ENCODE data around the gene DHRS13.

The DHRS13 gene

DNA sequence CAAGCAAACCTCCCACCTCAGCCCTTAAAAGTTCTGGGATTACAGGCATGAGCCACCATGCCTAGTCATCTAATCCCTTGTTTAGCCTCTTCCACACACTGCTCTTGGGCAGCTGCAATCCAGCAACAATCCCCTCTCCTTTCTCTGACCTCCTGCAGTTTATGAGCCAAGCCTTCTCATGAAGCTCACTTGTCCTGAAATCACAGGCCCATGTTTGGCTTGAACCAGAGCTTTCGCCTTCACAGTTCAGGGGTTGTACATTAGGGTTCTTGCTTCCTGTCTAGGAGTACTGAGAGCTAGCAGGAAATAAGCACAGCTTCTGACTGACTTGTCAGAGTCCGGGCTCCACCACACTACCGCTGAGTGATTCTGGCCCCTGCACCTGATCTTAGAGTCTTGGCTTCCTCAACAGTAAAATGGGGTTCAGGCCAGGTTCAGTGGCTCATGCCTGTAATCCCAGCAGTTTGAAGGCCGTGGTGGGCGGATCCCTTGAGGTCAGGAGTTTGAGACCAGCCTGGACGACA, 31.8 kb downstream of the DHRS13 start:
- H3K14ac ChIP-seq (ENCODE audit: low read length): no peak overlapping the region
- no CpG with 5 or more reads among the region's 6 CpGs for WGBS (ENCODE audit: extremely low coverage, insufficient coverage, insufficient read length)
- H3K4me3 ChIP-seq (ENCODE audit: low read depth, low read length): no peak overlapping the region
- H3K4ac ChIP-seq (ENCODE audit: low read depth, low read length): no peak overlapping the region
- DNase-seq: no peak
- no peaks in the 10 kb centered on the region for H3K79me2 ChIP-seq (ENCODE audit: control insufficient read depth, insufficient read depth, low read length, poor library complexity)
- H2AK5ac ChIP-seq (ENCODE audit: low read length): no peak overlapping the region
- no peak overlapping the region for H4K91ac ChIP-seq (ENCODE audit: low read depth, low read length)
- no peaks in the 10 kb centered on the region for H3K9me3 ChIP-seq (ENCODE audit: insufficient read depth, low read depth, low read length)
- no peak overlapping the region for H3K18ac ChIP-seq (ENCODE audit: low read length)
- no peak overlapping the region for H2BK12ac ChIP-seq (ENCODE audit: low read length)
- H4K12ac ChIP-seq (ENCODE audit: low read depth, low read length): no peak overlapping the region
- no peak overlapping the region for H3K27ac ChIP-seq (ENCODE audit: low read depth, low read length)
- no peak overlapping the region for H2BK120ac ChIP-seq (ENCODE audit: insufficient read depth, low read length, poor library complexity)
- H3K4me1 ChIP-seq (ENCODE audit: control insufficient read depth in 1 of 2, insufficient read depth in 2 of 2, low read length in 2 of 2): no peaks in the 10 kb centered on the region
- H3K79me1 ChIP-seq (ENCODE audit: low read length): no peaks in the 10 kb centered on the region
- no peaks in the 10 kb centered on the region for H3K36me3 ChIP-seq (ENCODE audit: control insufficient read depth in 1 of 2, insufficient read depth in 2 of 2, low read length in 2 of 2)
- H3K4me2 ChIP-seq (ENCODE audit: low read length): no peak overlapping the region
- H3K27me3 ChIP-seq (ENCODE audit: insufficient read depth, low read length): no peaks in the 10 kb centered on the region
- H2AFZ ChIP-seq (ENCODE audit: insufficient read depth, low read length, poor library complexity): no peak overlapping the region
- H3K23ac ChIP-seq (ENCODE audit: low read length): no peak overlapping the region
- H2BK5ac ChIP-seq (ENCODE audit: low read depth, low read length, poor library complexity): no peak overlapping the region
- H4K8ac ChIP-seq (ENCODE audit: low read depth, low read length): no peak overlapping the region
- peak overlapping the region; percentile 11 for H3K9ac ChIP-seq (ENCODE audit: low read length)

DNA sequence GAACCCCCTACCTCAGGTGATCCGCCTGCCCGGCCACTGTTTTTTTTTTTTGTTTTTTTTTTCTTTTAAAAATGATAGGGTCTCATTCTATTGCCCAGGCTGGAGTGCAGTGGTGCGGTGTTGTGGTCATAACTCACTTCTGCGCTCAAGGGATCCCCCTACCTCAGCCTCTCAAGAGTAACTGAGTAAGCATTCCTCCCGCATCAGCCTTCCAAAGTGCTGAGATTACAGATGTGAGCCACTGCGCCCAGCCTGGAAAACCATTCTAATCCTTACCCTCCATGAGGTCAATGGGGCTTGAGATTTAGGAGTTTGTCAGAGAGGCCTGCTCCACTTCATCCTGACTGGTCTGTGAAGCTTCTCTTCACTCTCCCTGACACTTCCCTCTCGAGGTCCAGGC, 35.6 kb downstream of the DHRS13 start:
- no peak overlapping the region for H3K27ac ChIP-seq (ENCODE audit: low read depth, low read length)
- H3K36me3 ChIP-seq (ENCODE audit: control insufficient read depth in 1 of 2, insufficient read depth in 2 of 2, low read length in 2 of 2): no peaks in the 10 kb centered on the region
- no peak overlapping the region for H3K18ac ChIP-seq (ENCODE audit: low read length)
- H3K9me3 ChIP-seq (ENCODE audit: insufficient read depth, low read depth, low read length): no peaks in the 10 kb centered on the region
- H2AFZ ChIP-seq (ENCODE audit: insufficient read depth, low read length, poor library complexity): no peak overlapping the region
- H4K91ac ChIP-seq (ENCODE audit: low read depth, low read length): no peak overlapping the region
- H3K27me3 ChIP-seq (ENCODE audit: insufficient read depth, low read length): no peaks in the 10 kb centered on the region
- WGBS (ENCODE audit: extremely low coverage, insufficient coverage, insufficient read length): no CpG with 5 or more reads among the region's 7 CpGs
- no peak overlapping the region for H3K4me3 ChIP-seq (ENCODE audit: low read depth, low read length)
- H3K4me2 ChIP-seq (ENCODE audit: low read length): no peak overlapping the region
- H2BK5ac ChIP-seq (ENCODE audit: low read depth, low read length, poor library complexity): no peak overlapping the region
- H2BK120ac ChIP-seq (ENCODE audit: insufficient read depth, low read length, poor library complexity): no peak overlapping the region
- DNase-seq: peak; percentile 70 to 75
- H3K4me1 ChIP-seq (ENCODE audit: control insufficient read depth in 1 of 2, insufficient read depth in 2 of 2, low read length in 2 of 2): peaks cover 0 to 2% of the 10 kb centered on the region in 2 experiments
- H2BK12ac ChIP-seq (ENCODE audit: low read length): no peak overlapping the region
- no peak overlapping the region for H3K23ac ChIP-seq (ENCODE audit: low read length)
- H3K14ac ChIP-seq (ENCODE audit: low read length): no peak overlapping the region
- H4K12ac ChIP-seq (ENCODE audit: low read depth, low read length): no peak overlapping the region
- no peak overlapping the region for H4K8ac ChIP-seq (ENCODE audit: low read depth, low read length)
- H2AK5ac ChIP-seq (ENCODE audit: low read length): no peak overlapping the region
- H3K9ac ChIP-seq (ENCODE audit: low read length): no peak overlapping the region
- no peak overlapping the region for H3K4ac ChIP-seq (ENCODE audit: low read depth, low read length)
- no peaks in the 10 kb centered on the region for H3K79me2 ChIP-seq (ENCODE audit: control insufficient read depth, insufficient read depth, low read length, poor library complexity)
- no peaks in the 10 kb centered on the region for H3K79me1 ChIP-seq (ENCODE audit: low read length)

DNA sequence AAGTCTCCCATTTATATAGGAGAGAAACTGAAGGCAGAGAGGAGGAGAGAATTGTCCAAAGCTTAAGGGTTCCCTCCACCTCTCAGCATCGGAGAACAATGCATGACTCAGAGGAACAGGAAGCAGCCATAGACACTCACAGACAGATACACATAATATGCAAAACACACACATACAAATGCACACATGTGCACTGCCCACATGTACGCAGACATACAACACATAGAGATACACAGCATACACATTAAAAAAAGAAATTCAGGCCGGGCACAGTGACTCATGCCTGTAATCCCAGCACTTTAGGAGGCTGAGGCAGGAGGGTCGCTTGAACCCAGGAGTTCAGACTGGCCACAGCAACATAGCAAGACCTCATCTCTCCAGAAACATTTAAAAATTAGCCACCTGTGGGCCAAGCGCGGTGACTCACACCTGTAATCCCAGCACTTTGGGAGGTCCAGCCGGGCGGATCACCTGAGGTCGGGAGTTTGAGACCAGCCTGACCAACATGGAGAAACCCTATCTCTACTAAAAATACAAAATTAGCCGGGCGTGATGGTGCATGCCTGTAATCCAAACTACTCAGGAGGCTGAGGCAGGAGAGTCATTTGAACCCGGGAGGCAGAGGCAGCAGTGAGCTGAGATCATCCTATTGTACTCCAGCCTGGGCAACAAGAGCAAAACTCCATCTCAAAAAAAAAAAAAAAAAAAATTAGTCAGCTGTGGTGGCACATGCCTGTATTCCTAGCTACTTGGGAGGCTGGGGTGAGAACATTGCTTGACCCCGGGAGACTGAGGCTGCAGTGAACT, 36.7 kb downstream of the DHRS13 start:
- H2AK5ac ChIP-seq (ENCODE audit: low read length): no peak overlapping the region
- no peak overlapping the region for H2AFZ ChIP-seq (ENCODE audit: insufficient read depth, low read length, poor library complexity)
- no peak overlapping the region for H2BK120ac ChIP-seq (ENCODE audit: insufficient read depth, low read length, poor library complexity)
- no peaks in the 10 kb centered on the region for H3K79me1 ChIP-seq (ENCODE audit: low read length)
- H4K91ac ChIP-seq (ENCODE audit: low read depth, low read length): no peak overlapping the region
- DNase-seq: peak; percentile 53 to 63
- H4K12ac ChIP-seq (ENCODE audit: low read depth, low read length): no peak overlapping the region
- no peaks in the 10 kb centered on the region for H3K9me3 ChIP-seq (ENCODE audit: insufficient read depth, low read depth, low read length)
- H3K14ac ChIP-seq (ENCODE audit: low read length): no peak overlapping the region
- H3K27ac ChIP-seq (ENCODE audit: low read depth, low read length): no peak overlapping the region
- H3K4me2 ChIP-seq (ENCODE audit: low read length): no peak overlapping the region
- whole genome bisulfite sequencing (ENCODE audit: extremely low coverage, insufficient coverage, insufficient read length): no CpG with 5 or more reads among the region's 13 CpGs
- no peaks in the 10 kb centered on the region for H3K36me3 ChIP-seq (ENCODE audit: control insufficient read depth in 1 of 2, insufficient read depth in 2 of 2, low read length in 2 of 2)
- H3K9ac ChIP-seq (ENCODE audit: low read length): no peak overlapping the region
- H3K18ac ChIP-seq (ENCODE audit: low read length): no peak overlapping the region
- no peaks in the 10 kb centered on the region for H3K79me2 ChIP-seq (ENCODE audit: control insufficient read depth, insufficient read depth, low read length, poor library complexity)
- H2BK12ac ChIP-seq (ENCODE audit: low read length): no peak overlapping the region
- no peak overlapping the region for H3K23ac ChIP-seq (ENCODE audit: low read length)
- peaks cover 0 to 2% of the 10 kb centered on the region in 2 experiments for H3K4me1 ChIP-seq (ENCODE audit: control insufficient read depth in 1 of 2, insufficient read depth in 2 of 2, low read length in 2 of 2)
- H4K8ac ChIP-seq (ENCODE audit: low read depth, low read length): no peak overlapping the region
- no peak overlapping the region for H2BK5ac ChIP-seq (ENCODE audit: low read depth, low read length, poor library complexity)
- H3K4ac ChIP-seq (ENCODE audit: low read depth, low read length): no peak overlapping the region
- H3K27me3 ChIP-seq (ENCODE audit: insufficient read depth, low read length): no peaks in the 10 kb centered on the region
- H3K4me3 ChIP-seq (ENCODE audit: low read depth, low read length): no peak overlapping the region

- Histone ChIP-seq H4K12ac (ENCODE audit: low read depth, low read length) (no peak overlapping the region), H3K27me3 (ENCODE audit: insufficient read depth, low read length) (no peaks in the 10 kb centered on the region), H3K9me3 (ENCODE audit: insufficient read depth, low read depth, low read length) (no peaks in the 10 kb centered on the region), H3K9ac (ENCODE audit: low read length) (peak overlapping the region; percentile 14), H3K4ac (ENCODE audit: low read depth, low read length) (no peak overlapping the region), H3K79me1 (ENCODE audit: low read length) (no peaks in the 10 kb centered on the region), H2BK12ac (ENCODE audit: low read length) (no peak overlapping the region), H2AFZ (ENCODE audit: insufficient read depth, low read length, poor library complexity) (no peak overlapping the region), H3K14ac (ENCODE audit: low read length) (no peak overlapping the region), H2AK5ac (ENCODE audit: low read length) (no peak overlapping the region), H4K91ac (ENCODE audit: low read depth, low read length) (no peak overlapping the region), H3K79me2 (ENCODE audit: control insufficient read depth, insufficient read depth, low read length, poor library complexity) (no peaks in the 10 kb centered on the region), H4K8ac (ENCODE audit: low read depth, low read length) (no peak overlapping the region), H3K4me1 (ENCODE audit: control insufficient read depth in 1 of 2, insufficient read depth in 2 of 2, low read length in 2 of 2) (peaks cover 0 to 2% of the 10 kb centered on the region in 2 experiments), H2BK5ac (ENCODE audit: low read depth, low read length, poor library complexity) (no peak overlapping the region), H3K18ac (ENCODE audit: low read length) (no peak overlapping the region), H3K4me2 (ENCODE audit: low read length) (no peak overlapping the region), H3K27ac (ENCODE audit: low read depth, low read length) (no peak overlapping the region), H3K4me3 (ENCODE audit: low read depth, low read length) (no peak overlapping the region), H3K36me3 (ENCODE audit: control insufficient read depth in 1 of 2, insufficient read depth in 2 of 2, low read length in 2 of 2) (peaks cover 5 to 6% of the 10 kb centered on the region in 2 experiments), H3K23ac (ENCODE audit: low read length) (no peak overlapping the region), H2BK120ac (ENCODE audit: insufficient read depth, low read length, poor library complexity) (no peak overlapping the region)
- DNase-seq: peak; percentile 51 to 52
- no CpG with 5 or more reads among the region's 11 CpGs for WGBS (ENCODE audit: extremely low coverage, insufficient coverage, insufficient read length)
Observed at GRCh38 chr17:28864991-28865849, 37.7 kb downstream of the DHRS13 start.
